ENCODE data around the gene TRIO. TPM values are rescaled to one million over a fixed set of nuclear protein-coding genes. Genes with fewer than 3 reads are reported as not detected.

Gene TRIO
- total RNA-seq, 1 experiment from 2014 or later = 68.4 TPM

DNA sequence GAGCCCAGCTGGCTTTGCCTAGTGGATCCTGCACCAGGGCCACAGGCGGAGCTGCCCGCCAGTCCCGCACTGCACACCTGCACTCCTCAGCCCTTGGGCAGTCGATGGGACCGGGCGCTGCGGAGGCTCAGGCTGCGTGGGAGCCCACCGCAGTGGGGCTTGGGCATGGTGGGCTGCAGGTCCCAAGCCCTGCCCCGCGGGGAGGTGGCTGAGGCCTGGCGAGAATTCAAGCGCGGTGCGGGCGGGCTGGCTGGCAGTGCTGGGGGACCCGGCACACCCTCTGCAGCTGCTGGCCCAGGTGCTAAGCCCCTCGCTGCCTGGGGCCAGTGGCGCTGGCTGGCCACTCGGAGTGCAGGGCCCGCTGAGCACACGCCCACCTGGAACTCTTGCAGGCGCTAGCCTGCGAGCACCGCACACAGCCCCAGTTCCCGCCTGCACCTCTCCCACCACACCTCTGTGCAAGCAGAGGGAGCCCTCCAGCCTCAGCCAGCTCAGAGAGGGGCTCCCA, 312.7 kb downstream of the TRIO start:
- intact Hi-C loops (cut with micrococcal nuclease) = no loop called here

More for the DNA sequence above, 312.7 kb downstream of the TRIO start:
- DNase-seq (ENCODE audit: low read depth, low spot score) (no peak), ATAC-seq (no peak)
- no TSS peak for BruUV-seq (replicated peaks)
- no peak overlapping the region for H3K9ac ChIP-seq (ENCODE audit: low read length)
- H3K79me2 ChIP-seq (ENCODE audit: insufficient read depth, low read length) = no peaks in the 10 kb centered on the region
- ChIA-PET POLR2A (no interaction called here), CTCF (no interaction called here), RAD21 (ENCODE audit: low non-redundant PET in 1 of 2, low total read pairs in 2 of 2, uncharacterized antibody in 2 of 2, unreplicated experiment in 2 of 2) (no interaction called here)
- no peak overlapping the region for H3K4me3 ChIP-seq (replicated peaks in 1 of 2; ENCODE audit: low read depth in 1 of 2, low read length in 2 of 2)
- no peaks in the 10 kb centered on the region for H3K4me1 ChIP-seq (ENCODE audit: control insufficient read depth in 1 of 2, insufficient read depth in 2 of 2, low read length in 2 of 2)
- no peak overlapping the region for H3K27ac ChIP-seq (ENCODE audit: low read depth, low read length)
- H3K27me3 ChIP-seq (ENCODE audit: insufficient read depth, low read length) = no peaks in the 10 kb centered on the region
- no peaks in the 10 kb centered on the region for H4K20me1 ChIP-seq (ENCODE audit: insufficient read depth)
- H3K36me3 ChIP-seq (ENCODE audit: control insufficient read depth in 1 of 2, insufficient read depth in 2 of 2, low read length in 2 of 2) = peaks cover 0 to 5% of the 10 kb centered on the region in 2 experiments; a peak in 1 of 4 replicates
- TF ChIP-seq, protein P1, sequence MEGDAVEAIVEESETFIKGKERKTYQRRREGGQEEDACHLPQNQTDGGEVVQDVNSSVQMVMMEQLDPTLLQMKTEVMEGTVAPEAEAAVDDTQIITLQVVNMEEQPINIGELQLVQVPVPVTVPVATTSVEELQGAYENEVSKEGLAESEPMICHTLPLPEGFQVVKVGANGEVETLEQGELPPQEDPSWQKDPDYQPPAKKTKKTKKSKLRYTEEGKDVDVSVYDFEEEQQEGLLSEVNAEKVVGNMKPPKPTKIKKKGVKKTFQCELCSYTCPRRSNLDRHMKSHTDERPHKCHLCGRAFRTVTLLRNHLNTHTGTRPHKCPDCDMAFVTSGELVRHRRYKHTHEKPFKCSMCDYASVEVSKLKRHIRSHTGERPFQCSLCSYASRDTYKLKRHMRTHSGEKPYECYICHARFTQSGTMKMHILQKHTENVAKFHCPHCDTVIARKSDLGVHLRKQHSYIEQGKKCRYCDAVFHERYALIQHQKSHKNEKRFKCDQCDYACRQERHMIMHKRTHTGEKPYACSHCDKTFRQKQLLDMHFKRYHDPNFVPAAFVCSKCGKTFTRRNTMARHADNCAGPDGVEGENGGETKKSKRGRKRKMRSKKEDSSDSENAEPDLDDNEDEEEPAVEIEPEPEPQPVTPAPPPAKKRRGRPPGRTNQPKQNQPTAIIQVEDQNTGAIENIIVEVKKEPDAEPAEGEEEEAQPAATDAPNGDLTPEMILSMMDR (IDR thresholded peaks at IDR 0.05 in 2 of 3, conservative IDR thresholded peaks at IDR 0.05 in 1 of 3; ENCODE audit: borderline replicate concordance in 1 of 3, insufficient read depth in 1 of 3, low read depth in 2 of 3, low read length in 2 of 3) = no peak
- TF ChIP-seq EGR1 (IDR thresholded peaks at IDR 0.05; ENCODE audit: low read depth) = no peak
- no peak for TF ChIP-seq EZH2 (IDR thresholded peaks at IDR 0.05)
- no peak for TF ChIP-seq ZFX (IDR thresholded peaks at IDR 0.05)
- no peak for TF ChIP-seq SIN3A (IDR thresholded peaks at IDR 0.05; ENCODE audit: low read depth)
- no peak for TF ChIP-seq CBX3 (IDR thresholded peaks at IDR 0.05; ENCODE audit: low read depth)
- TF ChIP-seq SP1 (IDR thresholded peaks at IDR 0.05; ENCODE audit: low read depth) = no peak
- TF ChIP-seq YY1 (IDR thresholded peaks at IDR 0.05; ENCODE audit: extremely low read depth, insufficient replicate concordance, low read depth, low read length) = no peak
- no peak for TF ChIP-seq ELF1 (IDR thresholded peaks at IDR 0.05; ENCODE audit: borderline replicate concordance, low read depth)
- no peak for TF ChIP-seq JUND (IDR thresholded peaks at IDR 0.05)
- no peak for TF ChIP-seq TCF7L2 (IDR thresholded peaks at IDR 0.05; ENCODE audit: borderline replicate concordance, extremely low read depth, insufficient read depth, insufficient read length)
- no peak for TF ChIP-seq RAD21 (IDR thresholded peaks at IDR 0.05; ENCODE audit: low read depth)
- TF ChIP-seq POLR2AphosphoS5 (IDR thresholded peaks at IDR 0.05; ENCODE audit: low read depth, low read length) = no peak
- TF ChIP-seq ZBTB33 (IDR thresholded peaks at IDR 0.05; ENCODE audit: extremely low read depth, insufficient replicate concordance, low read length) = no peak
- no peak for TF ChIP-seq FOSL1 (IDR thresholded peaks at IDR 0.05; ENCODE audit: low read depth)
- TF ChIP-seq REST (IDR thresholded peaks at IDR 0.05; ENCODE audit: low read depth) = no peak
- TF ChIP-seq POLR2A (IDR thresholded peaks at IDR 0.05; ENCODE audit: borderline replicate concordance, extremely low read depth, insufficient read depth, insufficient read length) = no peak
- no peak for TF ChIP-seq EZH2phosphoT487 (IDR thresholded peaks at IDR 0.05; ENCODE audit: borderline replicate concordance)
- no peak for TF ChIP-seq CEBPB (IDR thresholded peaks at IDR 0.05; ENCODE audit: low read depth)
- H2AFZ ChIP-seq (ENCODE audit: low read depth, low read length, poor library complexity, severe bottlenecking) = no peak overlapping the region
- H3K4me2 ChIP-seq (ENCODE audit: low read length) = no peak overlapping the region
- H3K9me3 ChIP-seq (ENCODE audit: control insufficient read depth in 1 of 2, insufficient read depth in 1 of 2, low read depth in 1 of 2, low read length in 2 of 2) = peaks cover 0 to 5% of the 10 kb centered on the region in 2 experiments; a peak in 1 of 4 replicates
- H3K9me2 ChIP-seq (ENCODE audit: insufficient read depth) = no peaks in the 10 kb centered on the region

All from HCT116 (cell line).